Ectodermal cell (in vitro differentiated cells): ENCODE data around the gene CADM2.

Experiments
- H3K27ac ChIP-seq: 2 replicates; pipeline ENCODE4 v1.7.0; 2013; ENCODE audit warnings: mild to moderate bottlenecking, low read depth, low read length; ENCODE audit not compliant: insufficient read depth, poor library complexity, severe bottlenecking
- H3K27me3 ChIP-seq: 2 replicates; pipeline ENCODE4 v1.7.0; 2013; ENCODE audit warnings: mild to moderate bottlenecking, low read length; ENCODE audit not compliant: insufficient read depth, control insufficient read depth, poor library complexity, severe bottlenecking
- H3K36me3 ChIP-seq: one replicate; pipeline ENCODE4 v1.7.0; 2013; ENCODE audit warnings: low read length; ENCODE audit not compliant: control insufficient read depth, insufficient read depth
- H3K4me1 ChIP-seq: one replicate; pipeline ENCODE4 v1.7.0; 2013; ENCODE audit warnings: low read length; ENCODE audit not compliant: control insufficient read depth, insufficient read depth
- H3K4me3 ChIP-seq: 2 replicates; pipeline ENCODE4 v1.7.0; 2013; ENCODE audit warnings: low read depth, low read length, control low read depth; ENCODE audit not compliant: insufficient read depth
- H3K9me3 ChIP-seq: 2 replicates; pipeline ENCODE4 v1.7.0; 2013; ENCODE audit warnings: mild to moderate bottlenecking, low read length, moderate library complexity; ENCODE audit not compliant: control insufficient read depth
- WGBS, 2 experiments: methylation state at CpG; one replicate each; pipeline ENCODE4 v1.1.7; 2013; ENCODE audit warnings: missing lambda C conversion rate in 2 of 2; 5-methylcytosine and 5-hydroxymethylcytosine counted together

CADM2 gene

DNA sequence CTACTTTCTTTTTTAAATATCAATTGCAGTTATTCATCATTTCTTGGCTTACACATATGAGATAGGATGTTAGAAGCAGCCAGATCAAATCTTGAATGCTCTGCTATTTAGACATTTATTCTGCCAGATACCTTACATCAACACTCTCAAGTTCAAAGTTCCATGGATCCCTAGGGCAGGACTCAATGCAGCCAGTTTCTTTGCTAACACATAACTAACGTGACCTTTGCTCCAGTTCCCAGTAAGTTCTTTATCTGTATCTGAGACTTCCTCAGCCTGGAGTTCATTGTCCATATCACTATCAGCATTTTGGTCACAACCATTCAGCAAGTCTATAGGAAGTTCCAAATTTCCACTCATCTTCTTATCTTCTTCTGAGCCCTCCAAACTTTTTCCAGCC is 1092.3 kb downstream of the CADM2 start:
- Histone ChIP-seq H3K4me3 (no peak overlapping the region), H3K9me3 (no peaks in the 10 kb centered on the region), H3K36me3 (no peaks in the 10 kb centered on the region), H3K27me3 (no peaks in the 10 kb centered on the region), H3K4me1 (no peaks in the 10 kb centered on the region), H3K27ac (no peak overlapping the region)
- 88 to 92% methylated on average over 1 of the region's 1 CpG for WGBS, 2 experiments

DNA sequence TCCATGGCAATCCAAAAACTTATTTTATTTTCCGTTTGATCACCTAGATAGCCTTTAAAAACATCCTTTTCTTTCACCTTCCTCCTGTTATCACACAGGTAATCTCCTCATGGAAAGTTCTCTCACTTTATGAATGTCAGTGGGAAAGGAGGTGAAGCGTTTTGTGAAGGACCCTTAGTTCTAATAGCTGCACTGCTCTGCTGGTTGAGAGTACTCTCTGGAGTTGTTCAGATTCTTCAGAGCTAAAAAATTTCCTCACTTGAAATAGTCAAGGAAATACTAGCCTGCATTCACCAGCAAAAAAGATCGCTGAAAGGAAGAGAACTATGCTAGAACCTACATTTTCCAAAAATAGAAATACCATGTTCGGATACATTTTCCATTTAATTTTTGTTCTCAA is 1097.2 kb downstream of the CADM2 start:
- 97% methylated on average over 4 of the region's 4 CpGs for WGBS, 2 experiments
- H3K27ac ChIP-seq: no peak overlapping the region

DNA sequence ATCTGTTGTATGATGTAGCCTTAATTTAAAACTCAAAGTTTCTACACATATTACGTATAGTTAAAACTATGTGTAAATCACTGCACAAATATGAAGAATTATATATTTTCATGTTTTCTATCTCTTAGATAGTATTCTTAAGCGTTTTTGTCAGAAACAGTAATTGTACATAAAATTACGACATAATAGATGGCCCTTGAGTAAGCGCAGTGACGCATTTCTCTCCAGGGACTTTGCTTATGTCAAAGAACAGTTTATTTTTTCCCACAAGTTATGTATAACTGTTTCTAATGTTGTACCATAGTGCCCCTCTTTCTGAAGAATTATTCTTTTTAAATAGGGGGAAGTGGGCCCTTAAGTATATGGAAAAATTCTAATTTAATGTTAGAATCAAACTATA is 1098.2 kb downstream of the CADM2 start:
- Histone ChIP-seq H3K4me3 (no peak overlapping the region), H3K4me1 (no peaks in the 10 kb centered on the region), H3K27ac (no peak overlapping the region), H3K9me3 (no peaks in the 10 kb centered on the region), H3K36me3 (no peaks in the 10 kb centered on the region), H3K27me3 (no peaks in the 10 kb centered on the region)
- 93 to 100% methylated on average over 2 to 4 of the region's 5 CpGs for WGBS, 2 experiments

More for the DNA sequence above, 1097.2 kb downstream of the CADM2 start:
- Histone ChIP-seq H3K4me1 (no peaks in the 10 kb centered on the region), H3K4me3 (no peak overlapping the region), H3K9me3 (no peaks in the 10 kb centered on the region), H3K36me3 (no peaks in the 10 kb centered on the region), H3K27me3 (no peaks in the 10 kb centered on the region)

DNA sequence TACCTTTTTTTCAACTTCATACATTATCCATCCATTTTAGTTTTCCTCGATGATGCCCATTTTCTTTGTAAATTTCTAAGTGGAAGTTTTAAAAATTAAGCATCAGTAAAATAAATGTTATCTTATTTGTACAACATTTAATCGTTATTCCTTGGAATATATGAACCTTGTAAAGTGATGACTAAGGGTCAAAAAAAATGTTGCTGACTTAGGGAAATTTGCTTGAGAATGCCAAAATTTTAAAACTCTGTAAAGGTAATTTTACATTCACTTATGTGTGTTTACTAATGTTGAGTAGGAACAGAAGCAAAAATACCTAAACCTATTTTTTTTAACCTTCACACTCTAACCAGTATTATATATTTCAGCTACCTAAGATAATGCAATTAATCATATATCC is 1115.0 kb downstream of the CADM2 start:
- H3K27ac ChIP-seq: no peak overlapping the region
- H3K4me1 ChIP-seq: no peaks in the 10 kb centered on the region
- no peaks in the 10 kb centered on the region for H3K36me3 ChIP-seq
- WGBS, 2 experiments: 100% methylated on average over 1 of the region's 2 CpGs
- no peak overlapping the region for H3K4me3 ChIP-seq
- no peaks in the 10 kb centered on the region for H3K9me3 ChIP-seq
- H3K27me3 ChIP-seq: no peaks in the 10 kb centered on the region

DNA sequence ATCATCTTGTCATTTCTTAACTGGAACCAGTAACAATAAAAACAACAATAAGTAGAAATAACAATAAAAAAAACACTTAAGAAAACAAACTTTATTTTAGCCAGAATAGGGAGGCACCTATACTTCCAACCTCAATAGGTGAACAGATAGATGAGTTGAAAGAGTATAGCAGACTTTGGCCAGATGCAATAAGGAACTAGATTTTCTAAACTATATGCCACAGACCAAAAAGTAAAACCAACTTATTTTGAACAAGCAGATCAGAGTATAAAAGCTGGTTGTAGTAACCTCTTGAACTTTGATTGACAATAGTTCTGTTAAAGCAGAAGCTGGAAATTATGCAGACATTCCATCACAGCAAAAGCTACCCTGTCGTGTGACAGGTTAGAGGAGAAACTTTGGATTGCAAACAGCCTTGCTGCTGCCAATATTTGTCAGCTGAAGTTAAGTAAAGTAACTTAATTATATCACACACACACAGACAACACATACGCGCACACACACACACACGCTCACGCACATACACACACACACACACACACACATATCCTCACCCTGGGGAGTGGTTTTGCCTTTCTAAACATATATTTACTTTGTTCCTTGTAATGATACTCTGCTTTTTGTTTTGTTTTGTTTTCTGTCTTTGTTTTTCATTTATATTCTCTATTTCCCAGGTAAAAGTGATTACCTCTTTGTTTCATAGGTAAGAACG is 1128.5 kb downstream of the CADM2 start:
- H3K36me3 ChIP-seq: no peaks in the 10 kb centered on the region
- WGBS, 2 experiments: 81 to 87% methylated on average over 5 of the region's 6 CpGs
- no peak overlapping the region for H3K27ac ChIP-seq
- H3K4me1 ChIP-seq: no peaks in the 10 kb centered on the region
- no peak overlapping the region for H3K4me3 ChIP-seq
- no peaks in the 10 kb centered on the region for H3K27me3 ChIP-seq
- H3K9me3 ChIP-seq: no peaks in the 10 kb centered on the region

DNA sequence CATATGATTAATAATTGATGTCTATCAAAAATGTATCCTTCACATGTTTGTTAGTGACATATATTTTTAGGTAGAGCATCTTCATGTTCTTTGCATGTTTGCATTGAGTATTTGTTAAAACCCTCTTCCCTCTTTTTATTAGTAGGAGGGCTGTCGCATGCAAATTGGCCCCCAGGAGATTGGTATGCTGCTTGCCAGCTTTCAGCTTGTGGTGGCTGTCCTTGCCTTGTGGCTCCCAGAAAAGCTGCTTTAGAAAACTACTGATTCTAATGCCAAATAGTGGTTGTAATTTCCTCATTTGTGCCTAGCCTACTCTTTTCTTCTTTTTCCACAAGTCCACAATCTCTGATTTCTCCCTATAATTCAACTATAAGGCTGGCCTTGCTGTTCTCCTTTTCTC is 1145.4 kb downstream of the CADM2 start:
- H3K27me3 ChIP-seq: no peaks in the 10 kb centered on the region
- no peaks in the 10 kb centered on the region for H3K36me3 ChIP-seq
- no peak overlapping the region for H3K27ac ChIP-seq
- peaks cover 3% of the 10 kb centered on the region for H3K9me3 ChIP-seq
- WGBS, 2 experiments: 27 to 45% methylated on average over 1 of the region's 1 CpG
- H3K4me1 ChIP-seq: no peaks in the 10 kb centered on the region
- no peak overlapping the region for H3K4me3 ChIP-seq

DNA sequence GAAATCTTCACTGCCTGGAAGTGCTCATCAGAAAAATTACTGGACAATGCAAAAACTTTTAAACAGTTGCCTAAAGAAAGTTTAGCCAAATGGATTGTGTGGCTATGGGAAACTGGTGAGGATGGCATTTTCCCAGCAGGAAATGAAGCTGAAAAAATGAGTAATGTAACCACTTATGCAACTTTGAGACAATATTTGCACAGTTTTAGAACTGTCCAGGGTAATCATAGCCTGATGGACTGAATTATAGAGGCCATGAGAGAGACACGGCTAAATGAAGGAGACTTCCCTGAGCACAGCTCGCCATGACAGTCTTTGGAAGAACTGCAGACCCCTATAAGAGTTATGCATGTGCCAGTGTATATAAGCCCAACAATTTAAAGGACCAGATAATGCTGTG is 1150.6 kb downstream of the CADM2 start:
- H3K4me3 ChIP-seq: no peak overlapping the region
- H3K27me3 ChIP-seq: no peaks in the 10 kb centered on the region
- H3K27ac ChIP-seq: no peak overlapping the region
- 93 to 95% methylated on average over 2 of the region's 2 CpGs for WGBS, 2 experiments
- no peaks in the 10 kb centered on the region for H3K36me3 ChIP-seq
- H3K9me3 ChIP-seq: peaks cover 3% of the 10 kb centered on the region
- no peaks in the 10 kb centered on the region for H3K4me1 ChIP-seq
